GM21619 (cell line): ENCODE data around the gene CST3.
A peak's percentile ranks its signal among the peaks of the same experiment; 100 is the strongest.
"Not testable (repeated sequence)": the region's sequence is repeated elsewhere in the genome, so short reads cannot be mapped to it uniquely, and the experiment has no call there.

Experiments used
- ATAC-seq: cut with Tn5 transposase; IDR thresholded peaks from one replicate; pipeline ENCODE4 v1.9.1; 2021; ENCODE audit not compliant: unreplicated experiment

Gene CST3, protein sequence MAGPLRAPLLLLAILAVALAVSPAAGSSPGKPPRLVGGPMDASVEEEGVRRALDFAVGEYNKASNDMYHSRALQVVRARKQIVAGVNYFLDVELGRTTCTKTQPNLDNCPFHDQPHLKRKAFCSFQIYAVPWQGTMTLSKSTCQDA

DNA sequence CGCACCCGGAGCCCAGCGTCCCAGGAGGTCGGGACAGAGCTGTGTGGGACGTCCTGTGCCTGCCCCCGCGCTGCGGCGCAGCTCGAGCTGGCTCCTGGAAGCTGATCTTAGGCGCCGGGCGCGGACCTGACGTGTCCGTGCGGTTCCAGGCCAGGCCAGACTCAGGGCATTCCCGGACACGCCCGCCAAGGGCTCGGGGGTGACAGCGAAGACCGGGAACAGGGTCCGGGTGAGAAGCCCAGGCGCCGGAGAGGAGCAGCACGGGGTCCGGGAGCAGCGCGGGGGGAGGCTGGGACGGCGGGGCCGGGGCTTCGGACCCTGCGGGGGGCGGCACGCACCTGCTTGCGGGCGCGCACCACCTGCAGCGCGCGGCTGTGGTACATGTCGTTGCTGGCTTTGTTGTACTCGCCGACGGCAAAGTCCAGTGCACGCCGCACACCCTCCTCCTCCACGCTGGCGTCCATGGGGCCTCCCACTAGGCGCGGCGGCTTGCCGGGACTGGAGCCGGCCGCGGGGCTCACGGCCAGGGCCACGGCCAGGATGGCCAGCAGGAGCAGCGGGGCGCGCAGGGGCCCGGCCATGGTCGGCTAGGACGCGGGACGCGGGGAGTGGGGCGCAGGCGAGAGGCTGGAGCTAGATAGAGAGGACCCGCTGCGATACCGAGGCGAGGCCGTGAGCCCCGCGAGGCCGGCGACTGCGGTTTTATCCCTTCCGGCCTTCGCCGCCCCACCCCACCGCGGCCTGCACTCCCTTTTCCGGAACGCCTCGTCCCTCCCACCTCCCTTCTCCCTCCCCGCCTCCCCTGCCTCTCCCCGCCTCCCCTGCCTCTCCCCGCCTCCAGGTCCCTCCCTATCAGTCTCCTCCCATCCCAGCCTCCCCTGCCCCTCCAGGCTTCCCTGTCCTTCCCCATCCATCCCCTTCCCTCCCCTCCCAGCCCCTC lies at the start of gene CST3:
TSS of gene CST3 (minus strand) at position 674 of the 940 bp plus-strand sequence. CDS start at position 581, 93 bp downstream.
- peak; percentile 63 for ATAC-seq

DNA sequence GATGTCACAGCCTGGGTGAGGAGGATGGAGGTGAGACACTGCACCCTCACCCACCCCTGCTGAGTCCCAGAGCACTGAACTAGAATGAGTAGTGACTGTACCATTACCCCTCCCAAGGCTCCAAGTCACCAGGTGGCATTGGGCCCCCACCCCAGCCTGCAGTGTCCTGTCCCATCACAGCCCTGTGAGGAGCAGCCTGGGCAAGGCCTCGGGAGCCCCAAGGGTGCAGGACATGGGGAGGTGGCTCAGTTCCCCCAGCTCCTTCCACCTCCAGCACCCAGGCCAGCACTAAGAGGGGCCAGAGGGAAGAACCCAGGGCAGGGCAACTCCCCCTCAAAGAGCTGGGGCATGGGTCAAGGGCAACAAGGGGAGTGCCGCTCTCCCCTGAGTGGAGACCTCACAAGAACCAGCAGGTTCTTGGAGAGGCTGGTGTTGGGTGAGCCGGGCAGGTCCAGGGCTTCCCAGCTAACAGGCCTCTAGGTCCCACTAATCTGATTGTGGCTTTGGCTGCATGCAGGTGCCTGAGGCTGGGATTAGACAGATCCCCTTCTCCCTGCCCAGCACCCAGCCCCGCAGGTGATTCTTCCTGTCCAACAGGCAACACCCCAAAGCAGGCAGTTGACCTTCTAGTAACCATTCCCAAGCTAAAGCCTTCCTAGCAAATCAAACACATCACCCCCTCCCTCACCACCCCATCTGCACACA lies 48.4 kb upstream of the CST3 start:
- ATAC-seq = no peak

DNA sequence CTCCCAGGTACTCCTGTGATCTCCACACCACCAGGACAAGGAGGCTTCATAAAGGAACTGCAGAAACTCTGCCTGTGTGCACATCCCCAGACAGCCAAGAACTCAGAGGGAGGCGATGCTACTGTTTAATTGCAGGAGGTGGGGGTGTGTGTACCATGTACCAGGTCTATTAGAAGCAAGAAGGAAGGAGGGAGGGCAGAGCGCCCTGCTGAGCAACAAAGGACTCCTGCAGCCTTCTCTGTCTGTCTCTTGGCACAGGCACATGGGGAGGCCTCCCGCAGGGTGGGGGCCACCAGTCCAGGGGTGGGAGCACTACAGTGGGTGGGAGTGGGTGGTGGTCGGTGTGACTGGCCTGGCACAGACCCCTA lies 47.8 kb upstream of the CST3 start:
- ATAC-seq = not testable (repeated sequence)

DNA sequence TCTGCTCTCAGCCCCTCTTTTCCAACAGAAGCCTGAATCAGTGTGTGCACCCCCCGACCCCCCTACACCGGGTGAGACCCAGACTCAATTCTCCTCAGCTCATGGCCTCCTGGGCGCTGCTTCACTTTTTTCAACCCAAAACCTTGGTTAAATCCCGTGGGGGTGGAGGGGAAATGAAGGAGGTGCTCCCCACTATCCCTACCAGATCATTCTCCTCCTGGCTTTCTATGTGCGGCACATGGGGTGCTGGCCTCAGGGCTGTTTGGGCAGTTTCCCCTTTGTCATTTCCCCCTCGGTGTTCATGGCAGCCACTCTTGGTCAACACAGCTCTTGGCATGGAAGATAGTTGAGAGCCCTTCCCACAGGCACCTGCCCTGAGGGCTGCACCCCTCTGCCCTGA lies 46.5 kb upstream of the CST3 start:
- no peak for ATAC-seq

DNA sequence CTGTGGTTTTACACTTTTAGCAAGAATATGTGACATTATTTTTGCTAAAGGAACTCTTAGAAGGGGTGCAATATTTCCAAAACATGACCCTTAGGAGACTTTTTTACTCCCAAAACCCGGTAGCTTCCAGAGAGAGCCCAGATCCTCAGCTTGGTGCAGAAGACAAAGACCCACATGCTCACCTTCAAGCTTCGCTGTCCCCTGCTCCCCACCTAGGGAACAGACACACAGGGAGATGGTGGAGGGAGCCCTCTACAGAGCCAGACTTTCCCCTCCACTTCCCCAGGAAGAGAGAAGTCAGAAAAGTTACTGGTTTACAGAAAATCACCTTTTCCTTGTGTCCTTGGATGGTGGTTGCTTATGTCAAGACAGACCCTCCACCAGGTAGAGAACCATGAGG lies 46.1 kb upstream of the CST3 start:
- no peak for ATAC-seq

DNA sequence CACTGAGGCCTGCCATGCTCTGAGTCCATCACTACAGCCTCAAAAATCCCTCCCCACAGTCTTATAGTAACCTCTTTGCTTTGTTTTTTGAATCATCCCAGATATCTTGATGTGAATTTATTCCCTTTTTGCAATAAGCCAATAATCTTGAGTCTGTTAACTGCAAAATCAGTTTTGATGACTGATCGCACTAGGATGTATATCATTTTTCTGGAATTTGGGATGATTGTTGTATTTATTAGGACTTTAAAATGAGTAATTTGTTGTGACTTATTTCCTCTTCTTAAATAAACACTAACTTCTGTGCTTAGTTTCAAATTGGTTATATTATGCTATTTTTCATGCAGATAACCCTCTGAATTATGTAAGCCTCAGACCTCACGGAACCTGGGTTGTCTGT lies 45.5 kb upstream of the CST3 start:
- ATAC-seq = no peak

DNA sequence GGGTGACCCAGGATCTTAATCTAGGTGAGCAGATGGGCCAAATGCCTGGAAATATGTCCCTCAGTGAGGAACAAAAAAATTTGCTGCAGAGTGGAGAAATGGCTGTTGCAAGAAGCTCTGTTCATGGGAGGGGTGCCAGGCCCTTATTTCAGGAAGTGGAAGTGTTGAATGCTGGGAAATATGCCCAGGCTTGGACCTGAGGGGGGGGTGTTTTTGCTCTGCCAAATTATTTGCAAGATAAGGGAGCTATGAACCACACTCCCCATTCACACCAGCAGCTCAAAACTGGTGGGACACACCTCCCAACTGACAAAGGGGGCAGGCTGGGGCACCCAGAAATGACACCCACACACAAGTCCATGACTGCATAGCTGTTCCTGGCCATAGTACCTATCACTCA lies 42.4 kb upstream of the CST3 start:
- no peak for ATAC-seq

DNA sequence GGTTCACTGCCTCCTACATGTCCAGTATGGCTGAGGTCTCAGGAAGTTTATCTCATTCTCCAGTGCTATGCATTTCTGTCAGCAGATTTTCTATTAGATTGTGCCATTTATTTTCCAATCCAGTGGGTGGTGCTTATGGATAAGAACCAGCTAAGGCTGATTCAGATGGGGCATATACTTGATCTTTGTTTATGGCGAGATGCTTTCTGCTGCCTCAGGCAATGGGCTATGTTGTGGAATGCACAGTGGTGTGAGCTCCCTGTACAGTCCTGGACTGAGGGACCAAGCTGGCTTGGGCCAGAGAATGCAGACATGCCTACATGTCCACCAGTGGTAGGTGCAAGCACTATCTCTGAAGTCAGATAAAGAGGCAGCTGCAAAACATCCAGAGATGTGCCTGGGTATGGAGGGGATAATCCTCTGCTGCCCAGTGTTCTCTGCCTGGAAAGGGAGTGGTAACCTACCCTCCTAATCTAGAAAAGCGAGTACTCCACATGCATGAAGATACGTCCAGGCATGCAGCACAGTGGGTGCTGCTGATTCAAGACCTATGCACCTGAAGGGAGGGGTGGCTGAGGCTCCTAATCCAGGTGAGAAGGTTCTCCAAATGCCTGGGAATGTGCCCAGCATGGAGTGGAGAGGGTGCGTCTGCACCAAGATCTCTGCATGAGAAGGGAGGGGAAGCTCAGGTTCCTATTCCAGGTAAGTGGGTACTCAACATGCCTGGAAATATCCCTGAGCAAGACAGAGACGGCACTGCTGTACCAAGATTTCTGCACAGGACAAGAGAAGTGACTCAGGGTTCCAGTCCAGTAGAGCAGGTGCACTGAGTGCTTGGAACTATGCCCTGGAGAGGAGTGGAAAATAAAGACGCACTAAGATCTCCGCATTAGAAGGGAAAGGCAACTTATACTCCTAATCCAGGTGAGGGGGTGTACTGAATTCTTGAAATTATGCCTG lies 41.7 kb upstream of the CST3 start:
- no peak for ATAC-seq

DNA sequence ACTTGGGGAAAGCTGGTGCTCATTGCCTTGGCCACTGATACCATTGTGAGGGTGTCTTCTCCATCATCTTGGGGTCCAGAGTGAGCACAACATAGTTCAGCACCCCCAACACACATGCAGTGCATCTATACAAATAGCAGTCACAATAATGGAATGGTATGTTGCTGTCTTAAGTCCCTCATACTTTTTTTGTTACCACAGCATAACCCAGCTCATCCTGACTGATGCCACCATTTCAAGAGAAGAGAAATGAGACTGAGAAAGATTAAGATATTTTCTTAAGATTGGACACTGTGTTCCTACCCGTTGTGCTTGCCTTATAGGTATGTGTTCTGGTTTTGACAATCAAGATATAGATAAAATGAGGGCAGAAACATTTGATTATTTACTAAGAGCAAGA lies 35.5 kb upstream of the CST3 start:
- no peak for ATAC-seq

DNA sequence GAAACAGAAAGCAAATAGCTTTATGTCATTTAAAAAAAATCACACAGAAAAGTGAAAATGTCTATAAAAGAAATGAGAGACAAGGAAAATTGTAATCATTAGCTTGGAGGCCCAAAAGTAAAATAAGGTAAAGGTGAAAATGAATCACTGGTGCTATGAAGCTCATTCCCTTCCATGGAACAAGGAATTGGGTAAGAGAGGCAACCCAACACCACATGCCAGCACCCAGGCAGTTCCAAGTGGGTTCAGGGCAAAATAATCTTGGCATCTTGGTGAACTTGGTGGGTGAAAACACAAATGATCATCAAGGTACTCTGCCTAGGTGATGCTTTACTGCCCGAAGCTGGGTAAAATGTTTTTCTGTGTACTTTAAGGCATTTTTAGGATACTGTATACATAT lies 34.4 kb upstream of the CST3 start:
- no peak for ATAC-seq

DNA sequence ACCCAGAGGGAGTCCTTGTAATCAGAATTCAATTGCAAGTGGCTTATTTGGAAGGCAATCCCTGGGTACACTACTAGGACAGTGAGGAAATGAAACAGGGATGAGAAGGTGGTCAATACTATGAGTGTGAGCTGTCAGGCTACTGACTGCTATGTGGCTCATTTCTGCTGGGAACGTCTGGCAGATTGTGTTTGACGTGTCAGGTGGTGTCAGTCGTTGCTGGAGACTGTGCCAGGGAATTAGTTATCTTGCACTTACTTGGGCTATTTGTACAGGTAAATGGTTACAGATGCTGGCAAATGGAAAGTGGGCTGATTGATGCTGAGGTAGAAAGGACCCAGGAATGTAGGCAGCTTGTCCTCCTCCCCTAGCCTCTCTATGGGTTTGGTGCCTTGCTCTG lies 33.7 kb upstream of the CST3 start:
- ATAC-seq = no peak

DNA sequence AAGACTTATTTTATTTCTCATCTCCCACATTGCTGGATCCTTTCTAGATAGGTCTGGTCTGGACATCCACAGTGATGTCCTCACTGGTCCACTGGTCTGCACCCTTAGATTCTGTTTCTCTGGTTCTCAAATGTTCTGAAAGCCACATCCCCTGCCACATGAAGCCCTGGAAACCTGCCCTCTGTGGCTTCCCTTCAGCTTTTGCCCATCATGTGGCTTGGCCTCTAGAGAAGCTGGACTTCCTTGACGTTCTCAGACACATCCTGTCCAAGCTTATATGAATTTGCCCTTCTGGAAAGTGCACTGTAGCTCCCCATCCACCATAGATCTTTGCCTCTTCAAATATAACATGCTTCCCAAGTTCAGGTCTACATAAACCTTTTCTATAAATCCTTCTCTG lies 32.6 kb upstream of the CST3 start:
- no peak for ATAC-seq

DNA sequence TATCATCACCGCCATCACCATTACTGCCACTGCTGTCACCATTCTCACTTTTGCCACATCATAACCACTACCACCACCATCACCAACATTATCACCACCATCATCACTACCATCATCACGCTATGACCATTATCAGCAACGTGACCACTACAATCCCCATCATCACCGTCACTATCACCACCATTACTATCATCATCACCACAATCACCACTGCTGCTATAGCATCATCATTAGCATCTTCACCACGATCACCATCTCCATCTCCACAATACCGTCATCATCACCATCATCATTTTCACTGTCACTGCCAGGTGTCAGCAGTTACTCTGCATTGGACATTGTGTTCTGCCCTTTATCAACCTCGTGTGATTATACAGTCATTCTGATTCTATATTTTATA lies 32.1 kb upstream of the CST3 start:
- ATAC-seq = no peak

DNA sequence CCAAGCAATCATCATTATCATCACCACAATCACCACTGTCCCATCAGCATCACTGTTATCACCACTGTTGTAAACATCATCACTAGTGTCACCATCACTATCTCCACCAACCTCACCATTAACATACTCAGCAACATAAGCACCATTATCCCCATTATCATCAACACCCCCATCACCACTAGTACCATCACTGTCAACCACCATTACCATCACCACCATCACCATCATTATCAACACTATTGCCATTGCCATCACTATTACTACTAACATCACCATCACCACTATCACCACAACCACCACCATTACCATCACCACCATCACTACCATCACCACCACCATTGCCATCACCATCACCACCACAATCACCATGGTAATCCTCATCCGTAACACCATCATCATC lies 31.6 kb upstream of the CST3 start:
- ATAC-seq = no peak

DNA sequence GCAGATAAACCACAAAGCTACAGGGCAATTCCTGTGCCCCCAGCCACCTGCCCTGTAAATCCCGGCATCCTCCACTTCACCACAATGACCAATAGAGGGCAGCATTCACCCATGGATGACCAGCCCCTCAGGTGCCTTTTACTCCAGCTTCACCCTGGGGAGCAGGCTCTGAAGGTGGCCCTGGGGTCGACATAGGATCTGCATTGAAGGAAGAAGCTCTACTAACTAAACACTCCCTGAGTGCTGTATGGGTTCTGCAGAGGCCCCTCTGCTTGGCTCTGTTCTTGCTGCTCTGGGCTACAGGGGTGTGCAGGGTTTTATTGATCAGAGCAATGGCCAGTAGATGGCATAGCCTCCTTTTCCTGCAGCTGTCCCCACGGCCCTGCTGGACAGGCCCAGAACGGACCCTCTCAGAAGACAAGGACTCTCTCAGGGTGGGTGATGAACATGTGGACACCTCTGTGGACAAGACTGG lies 30.8 kb upstream of the CST3 start:
- peak; percentile 66 for ATAC-seq

DNA sequence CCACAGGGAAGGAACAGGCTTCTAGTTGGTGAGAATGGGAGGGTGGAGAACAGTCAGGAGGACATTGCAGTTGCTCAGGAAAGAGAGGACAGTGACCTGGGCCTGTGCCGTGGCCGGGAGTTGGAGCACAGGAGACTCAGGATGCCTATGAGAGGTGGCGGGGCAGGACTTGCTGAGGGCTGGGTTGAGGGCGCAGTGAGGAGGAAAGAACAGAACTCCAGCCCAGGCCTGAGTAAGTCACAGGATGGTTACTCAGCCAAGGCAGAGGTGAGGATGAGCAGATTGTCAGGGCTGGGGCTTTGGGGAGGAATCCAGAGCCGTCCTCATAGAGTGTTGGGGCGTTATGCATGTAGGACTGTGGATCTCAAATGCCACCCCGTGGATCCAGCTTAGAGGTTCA lies 29.9 kb upstream of the CST3 start:
- ATAC-seq = no peak

DNA sequence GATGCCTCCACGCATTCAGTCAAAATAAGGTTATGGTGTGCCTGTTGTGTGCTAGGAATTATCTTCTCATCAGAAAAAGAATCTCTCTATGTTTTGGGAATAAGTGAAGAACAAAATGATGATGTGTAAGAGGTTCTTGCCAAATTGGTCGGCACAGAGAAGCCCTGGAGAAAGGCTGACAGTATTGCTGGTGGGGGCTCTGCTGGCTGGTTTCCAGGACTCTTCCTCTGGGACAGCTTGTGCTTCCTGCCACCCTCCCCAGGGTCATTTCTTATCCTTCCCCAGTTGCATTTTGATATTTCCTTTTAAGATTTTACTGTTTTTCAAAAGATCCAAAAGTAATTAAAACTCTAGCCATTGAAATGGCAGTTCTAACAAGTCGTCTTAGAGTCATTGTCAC lies 28.9 kb upstream of the CST3 start:
- ATAC-seq = no peak

DNA sequence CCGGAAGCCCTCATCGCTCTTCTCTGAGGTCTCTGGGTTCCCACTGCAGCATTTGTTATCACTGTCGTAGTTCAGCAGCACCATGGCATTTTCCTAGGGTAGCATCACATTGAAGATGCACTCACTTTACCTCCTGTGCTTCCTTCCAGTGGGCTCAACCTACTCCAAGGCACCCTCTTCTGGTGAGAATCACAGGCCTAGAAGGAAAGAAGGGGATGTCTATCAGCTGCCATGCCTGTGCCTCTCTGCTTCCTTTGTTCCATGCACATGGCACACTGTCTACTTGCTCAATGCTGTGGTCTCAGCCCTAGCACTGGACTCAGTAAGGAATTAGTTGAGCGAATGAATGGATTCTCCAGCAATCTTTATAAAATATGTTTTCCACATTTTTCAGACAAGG lies 28.4 kb upstream of the CST3 start:
- no peak for ATAC-seq

DNA sequence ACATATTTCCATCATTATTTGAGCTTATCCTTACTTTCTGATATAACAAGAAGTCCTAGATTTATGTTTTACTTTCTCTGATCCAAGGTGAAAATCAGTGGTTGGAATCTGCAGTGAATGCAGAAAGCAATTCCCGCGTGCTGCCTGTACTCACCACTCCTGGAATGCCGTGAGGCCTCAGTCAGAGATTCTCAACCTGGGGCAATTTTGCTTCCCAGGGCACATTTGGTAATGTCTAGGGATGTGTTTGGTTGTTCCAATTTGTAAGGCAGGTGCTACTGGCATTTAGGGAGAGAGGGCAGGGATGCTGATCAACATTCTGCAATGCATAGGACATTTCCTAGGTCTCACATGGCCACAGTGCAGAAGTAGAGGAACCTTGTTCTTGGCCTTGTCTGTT lies 27.2 kb upstream of the CST3 start:
- ATAC-seq = no peak

DNA sequence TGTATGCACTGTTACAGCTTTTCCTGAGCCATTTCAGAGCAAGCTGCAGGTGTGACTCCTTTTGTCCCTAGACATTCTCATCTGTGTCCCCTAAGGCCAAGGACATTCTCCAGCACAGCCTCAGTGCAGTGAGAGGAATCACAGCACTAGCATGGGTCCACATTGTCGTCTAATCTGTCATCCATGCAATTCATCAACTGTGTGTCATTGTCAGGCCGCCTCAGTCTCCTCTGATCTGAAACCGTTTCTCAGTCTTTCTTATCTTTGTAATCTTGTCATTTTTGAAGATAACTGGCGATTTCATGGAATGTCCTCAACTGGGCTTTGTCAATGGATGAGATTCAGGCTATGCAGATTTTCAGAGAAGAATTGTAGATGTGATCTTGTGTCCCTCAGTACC lies 26.3 kb upstream of the CST3 start:
- not testable (repeated sequence) for ATAC-seq

DNA sequence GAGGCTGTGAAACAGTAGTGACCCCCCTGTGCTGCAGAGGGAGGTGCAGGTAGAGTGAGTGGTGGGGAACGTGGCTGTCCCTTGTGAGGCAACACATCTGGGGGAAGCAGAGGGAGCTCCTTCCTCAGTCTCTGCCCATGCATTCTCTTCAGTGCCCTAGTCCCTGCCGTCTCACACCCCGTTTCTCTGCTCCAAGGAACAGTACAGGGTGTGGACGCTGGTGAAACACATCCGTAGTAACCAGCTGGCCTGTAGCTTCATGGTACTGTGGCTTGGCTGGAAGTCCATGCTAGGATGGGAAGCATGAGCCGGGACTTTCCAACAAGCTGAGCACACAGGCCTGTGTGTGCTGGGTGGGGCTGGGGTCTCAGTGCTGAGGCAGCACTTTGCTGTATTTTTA lies 25.4 kb upstream of the CST3 start:
- ATAC-seq = no peak
